ENCODE results near the gene SLC25A6. TPM values are rescaled to one million over a fixed set of nuclear protein-coding genes. Genes with fewer than 3 reads are reported as not detected.
A peak's percentile ranks its signal among the peaks of the same experiment; 100 is the strongest.
"Not testable (repeated sequence)": the region's sequence is repeated elsewhere in the genome, so short reads cannot be mapped to it uniquely, and the experiment has no call there.

SLC25A6 gene
- total RNA-seq, 1 experiment from 2014 or later, result 455 TPM

- intact Hi-C loops (cut with micrococcal nuclease; ENCODE audit: unreplicated experiment), result no loop called here
- no peaks in the 10 kb centered on the region for H3K9me3 Mint-ChIP-seq (ENCODE audit: unreplicated experiment)
- H3K36me3 Mint-ChIP-seq (ENCODE audit: insufficient read depth, unreplicated experiment), result peaks cover 6% of the 10 kb centered on the region
- Histone ChIP-seq H3K9me3 (no peaks in the 10 kb centered on the region), H3K36me3 (ENCODE audit: control insufficient read depth, insufficient read depth, low read length) (no peaks in the 10 kb centered on the region), H3K4me3 (ENCODE audit: low read depth, low read length) (no peak overlapping the region), H3K27me3 (replicated peaks; ENCODE audit: control insufficient read depth, insufficient read depth, low read length) (no peaks in the 10 kb centered on the region), H3K4me1 (no peaks in the 10 kb centered on the region)
- H3K27me3 Mint-ChIP-seq (ENCODE audit: insufficient read depth, unreplicated experiment), result no peaks in the 10 kb centered on the region
- H3K27ac Mint-ChIP-seq (ENCODE audit: unreplicated experiment), result no peak overlapping the region
- H3K4me3 Mint-ChIP-seq (ENCODE audit: unreplicated experiment), result no peak overlapping the region
- BruUV-seq (replicated peaks), result no TSS peak
- ChIA-PET POLR2A (no interaction called here), CTCF (no interaction called here)
- no peak for DNase-seq
- no peak for TF ChIP-seq CTCF (IDR thresholded peaks at IDR 0.05; ENCODE audit: insufficient read depth in 1 of 2, low read depth in 1 of 2, low read length in 1 of 2, severe bottlenecking in 1 of 2, unreplicated experiment in 1 of 2)
- no peaks in the 10 kb centered on the region for H3K4me1 Mint-ChIP-seq (ENCODE audit: low read depth, unreplicated experiment)
Observed at GRCh38 chrX:1368385-1368698, 23.6 kb downstream of the SLC25A6 start.

- H3K27me3 Mint-ChIP-seq (ENCODE audit: insufficient read depth, unreplicated experiment); H3K4me3 ChIP-seq (ENCODE audit: low read depth, low read length); H3K27ac Mint-ChIP-seq (ENCODE audit: unreplicated experiment); intact Hi-C loops (cut with micrococcal nuclease; ENCODE audit: unreplicated experiment); H3K4me3 Mint-ChIP-seq (ENCODE audit: unreplicated experiment); H3K36me3 ChIP-seq (ENCODE audit: control insufficient read depth, insufficient read depth, low read length); H3K9me3 ChIP-seq; H3K27me3 ChIP-seq (replicated peaks; ENCODE audit: control insufficient read depth, insufficient read depth, low read length); POLR2A ChIA-PET; H3K4me1 ChIP-seq; DNase-seq; CTCF ChIA-PET; H3K4me1 Mint-ChIP-seq (ENCODE audit: low read depth, unreplicated experiment); BruUV-seq (replicated peaks): not testable (repeated sequence)
- Mint-ChIP-seq H3K9me3 (ENCODE audit: unreplicated experiment) (peaks cover 14% of the 10 kb centered on the region), H3K36me3 (ENCODE audit: insufficient read depth, unreplicated experiment) (peaks cover 14% of the 10 kb centered on the region)
Observed at GRCh38 chrX:1366363-1366762, 25.6 kb downstream of the SLC25A6 start.

GRCh38 chrX:1361910-1362309 lies 30.0 kb downstream of the SLC25A6 start:
- no peak overlapping the region for H3K27ac Mint-ChIP-seq (ENCODE audit: unreplicated experiment)
- H3K9me3 Mint-ChIP-seq (ENCODE audit: unreplicated experiment), result peaks cover 14% of the 10 kb centered on the region
- H3K4me1 Mint-ChIP-seq (ENCODE audit: low read depth, unreplicated experiment), result no peaks in the 10 kb centered on the region
- peaks cover 8% of the 10 kb centered on the region for H3K36me3 Mint-ChIP-seq (ENCODE audit: insufficient read depth, unreplicated experiment)
- BruUV-seq (replicated peaks), result no TSS peak
- H3K27me3 Mint-ChIP-seq (ENCODE audit: insufficient read depth, unreplicated experiment), result peaks cover 14% of the 10 kb centered on the region
- TF ChIP-seq CTCF (IDR thresholded peaks at IDR 0.05; ENCODE audit: insufficient read depth in 1 of 2, low read depth in 1 of 2, low read length in 1 of 2, severe bottlenecking in 1 of 2, unreplicated experiment in 1 of 2), result no peak
- DNase-seq, result no peak
- Histone ChIP-seq H3K9me3 (no peaks in the 10 kb centered on the region), H3K4me1 (no peaks in the 10 kb centered on the region), H3K36me3 (ENCODE audit: control insufficient read depth, insufficient read depth, low read length) (no peaks in the 10 kb centered on the region), H3K4me3 (ENCODE audit: low read depth, low read length) (no peak overlapping the region), H3K27me3 (replicated peaks; ENCODE audit: control insufficient read depth, insufficient read depth, low read length) (no peaks in the 10 kb centered on the region)
- intact Hi-C loops (cut with micrococcal nuclease; ENCODE audit: unreplicated experiment), result no loop called here
- H3K4me3 Mint-ChIP-seq (ENCODE audit: unreplicated experiment), result no peak overlapping the region
- ChIA-PET CTCF (no interaction called here), POLR2A (no interaction called here)

GRCh38 chrX:1361275-1361674 lies 30.6 kb downstream of the SLC25A6 start:
- Mint-ChIP-seq H3K4me3 (ENCODE audit: unreplicated experiment) (no peak overlapping the region), H3K27ac (ENCODE audit: unreplicated experiment) (no peak overlapping the region), H3K36me3 (ENCODE audit: insufficient read depth, unreplicated experiment) (peaks cover 8% of the 10 kb centered on the region), H3K27me3 (ENCODE audit: insufficient read depth, unreplicated experiment) (peaks cover 14% of the 10 kb centered on the region), H3K4me1 (ENCODE audit: low read depth, unreplicated experiment) (no peaks in the 10 kb centered on the region), H3K9me3 (ENCODE audit: unreplicated experiment) (peaks cover 14% of the 10 kb centered on the region)
- TF ChIP-seq CTCF (IDR thresholded peaks at IDR 0.05; ENCODE audit: insufficient read depth in 1 of 2, low read depth in 1 of 2, low read length in 1 of 2, severe bottlenecking in 1 of 2, unreplicated experiment in 1 of 2), result no peak
- intact Hi-C loops (cut with micrococcal nuclease; ENCODE audit: unreplicated experiment), result no loop called here
- peak in 1 of 2 experiments; percentile 6 for DNase-seq
- no peak overlapping the region for H3K4me3 ChIP-seq (ENCODE audit: low read depth, low read length)
- no peaks in the 10 kb centered on the region for H3K27me3 ChIP-seq (replicated peaks; ENCODE audit: control insufficient read depth, insufficient read depth, low read length)
- BruUV-seq (replicated peaks), result no TSS peak
- CTCF ChIA-PET, result no interaction called here
- H3K36me3 ChIP-seq (ENCODE audit: control insufficient read depth, insufficient read depth, low read length), result no peaks in the 10 kb centered on the region
- H3K4me1 ChIP-seq, result no peaks in the 10 kb centered on the region
- no peaks in the 10 kb centered on the region for H3K9me3 ChIP-seq
- POLR2A ChIA-PET, result no interaction called here
